GM12865 (cell line): ENCODE results near the gene CD6.
"Not testable (repeated sequence)": the region's sequence is repeated elsewhere in the genome, so short reads cannot be mapped to it uniquely, and the experiment has no call there.

Source experiments
- DNase-seq: peaks from one replicate; pipeline ENCODE4 v3.0.0; 2010; ENCODE audit warnings: low read depth
- H3K4me3 ChIP-seq: 2 replicates; pipeline ENCODE4 v1.5.1; 2011; ENCODE audit warnings: mild to moderate bottlenecking, low read depth, low read length, control low read depth
- TF ChIP-seq, protein P1 (sequence below): IDR thresholded peaks from 2 replicates; pipeline ENCODE4 v1.5.1; 2011; ENCODE audit warnings: low read length, control low read depth, low read depth, inconsistent platforms; ENCODE audit not compliant: insufficient read depth; ENCODE audit errors: missing control alignments

Gene CD6

DNA sequence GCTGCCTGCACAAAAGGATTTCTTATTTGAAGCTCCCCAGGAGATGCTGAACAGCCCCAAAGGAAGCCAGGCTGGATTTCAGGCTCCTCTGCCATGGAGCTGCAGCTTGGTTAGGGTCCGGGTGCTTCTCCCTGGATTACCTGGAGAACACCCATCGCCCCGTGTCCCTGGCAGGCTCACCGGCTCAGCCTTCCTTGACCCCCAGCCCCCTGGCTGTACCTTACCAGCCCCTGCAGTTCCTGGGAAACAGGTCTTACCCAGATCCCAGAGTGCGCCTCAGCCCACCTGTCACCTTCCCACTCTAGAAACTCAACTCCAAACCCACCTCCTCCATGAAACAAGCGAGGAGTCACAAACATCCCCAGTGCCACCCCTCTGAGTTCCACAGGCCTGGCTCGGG lies 85.5 kb downstream of the CD6 start:
- TF ChIP-seq, protein P1, sequence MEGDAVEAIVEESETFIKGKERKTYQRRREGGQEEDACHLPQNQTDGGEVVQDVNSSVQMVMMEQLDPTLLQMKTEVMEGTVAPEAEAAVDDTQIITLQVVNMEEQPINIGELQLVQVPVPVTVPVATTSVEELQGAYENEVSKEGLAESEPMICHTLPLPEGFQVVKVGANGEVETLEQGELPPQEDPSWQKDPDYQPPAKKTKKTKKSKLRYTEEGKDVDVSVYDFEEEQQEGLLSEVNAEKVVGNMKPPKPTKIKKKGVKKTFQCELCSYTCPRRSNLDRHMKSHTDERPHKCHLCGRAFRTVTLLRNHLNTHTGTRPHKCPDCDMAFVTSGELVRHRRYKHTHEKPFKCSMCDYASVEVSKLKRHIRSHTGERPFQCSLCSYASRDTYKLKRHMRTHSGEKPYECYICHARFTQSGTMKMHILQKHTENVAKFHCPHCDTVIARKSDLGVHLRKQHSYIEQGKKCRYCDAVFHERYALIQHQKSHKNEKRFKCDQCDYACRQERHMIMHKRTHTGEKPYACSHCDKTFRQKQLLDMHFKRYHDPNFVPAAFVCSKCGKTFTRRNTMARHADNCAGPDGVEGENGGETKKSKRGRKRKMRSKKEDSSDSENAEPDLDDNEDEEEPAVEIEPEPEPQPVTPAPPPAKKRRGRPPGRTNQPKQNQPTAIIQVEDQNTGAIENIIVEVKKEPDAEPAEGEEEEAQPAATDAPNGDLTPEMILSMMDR: no peak
- no peak overlapping the region for H3K4me3 ChIP-seq
- DNase-seq: no peak

DNA sequence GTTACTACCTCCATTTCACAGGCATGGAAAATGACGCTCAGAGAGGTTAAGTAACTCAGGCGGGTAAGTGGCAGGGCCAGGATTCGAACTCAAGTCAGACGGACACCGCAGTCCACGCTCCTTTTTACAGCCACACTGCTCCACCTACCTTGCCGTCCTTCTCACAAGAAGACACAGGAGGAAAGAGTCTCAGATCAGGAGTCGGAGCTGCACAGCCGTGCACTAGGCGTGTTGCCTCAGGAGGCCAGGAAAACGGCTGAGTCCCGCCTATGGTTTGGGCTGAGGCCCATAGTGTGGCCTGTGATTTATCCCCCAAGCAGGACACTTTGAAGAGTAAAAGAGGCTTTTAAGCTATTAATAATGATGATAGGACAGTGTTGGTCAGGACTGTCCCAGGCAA lies 86.1 kb downstream of the CD6 start:
- H3K4me3 ChIP-seq: no peak overlapping the region
- TF ChIP-seq, protein P1: no peak
- no peak for DNase-seq

DNA sequence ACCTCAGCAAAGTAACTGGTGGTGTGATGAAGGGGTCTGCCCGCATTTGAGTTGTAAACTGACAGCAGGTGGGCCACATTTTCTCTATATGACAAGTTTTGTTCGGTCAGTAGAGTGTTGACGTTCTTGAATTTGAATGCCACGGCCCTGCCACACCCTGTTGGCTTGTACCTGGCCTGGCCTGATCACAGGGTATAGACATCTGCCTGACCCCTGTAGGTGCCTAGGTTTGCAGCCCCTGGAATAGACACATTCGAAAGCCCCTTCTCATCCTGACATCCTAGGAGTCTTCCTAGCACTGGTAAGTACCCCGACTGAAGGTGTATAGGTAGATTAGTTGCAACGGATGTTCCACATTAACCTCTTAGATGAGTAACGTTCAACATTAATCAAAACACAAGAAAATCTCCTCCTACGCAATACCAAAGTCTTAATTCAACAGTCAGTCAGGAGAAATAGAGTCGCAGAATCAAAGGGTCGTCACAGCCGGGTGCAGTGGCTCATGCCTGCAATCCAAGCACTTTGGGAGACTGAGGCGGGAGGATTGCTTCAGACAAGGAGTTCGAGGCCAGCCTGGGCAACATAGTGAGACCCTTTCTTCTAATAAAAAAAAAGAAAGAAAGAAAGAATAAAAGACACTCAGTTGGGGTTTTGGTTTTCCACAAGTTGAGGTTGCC lies 87.2 kb downstream of the CD6 start:
- DNase-seq: no peak
- no peak overlapping the region for H3K4me3 ChIP-seq
- TF ChIP-seq, protein P1: no peak

DNA sequence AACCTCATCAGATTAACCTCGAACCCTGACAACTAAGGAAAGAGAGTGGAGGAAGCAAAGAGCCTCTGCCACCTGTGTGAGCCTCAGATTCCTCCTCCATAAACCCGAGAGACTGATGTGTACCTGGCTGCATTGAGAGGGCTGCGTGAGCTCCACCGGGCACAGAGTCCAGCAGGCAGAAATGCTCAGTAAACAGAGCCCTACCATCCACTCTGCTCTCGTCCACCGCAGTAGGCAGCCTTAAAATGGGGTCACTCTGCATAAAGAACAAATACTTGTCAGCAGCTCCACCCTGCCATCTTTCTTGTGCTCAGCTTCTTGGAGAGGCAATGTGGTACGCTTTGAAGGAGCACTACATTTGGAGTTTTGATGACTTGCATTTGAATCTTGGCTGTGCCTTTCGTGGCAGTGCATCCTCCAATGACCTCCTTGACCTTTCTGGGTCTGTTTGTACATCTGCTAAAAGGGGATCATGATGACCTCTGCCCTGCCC lies 87.8 kb downstream of the CD6 start:
- TF ChIP-seq, protein P1: no peak
- no peak for DNase-seq

DNA sequence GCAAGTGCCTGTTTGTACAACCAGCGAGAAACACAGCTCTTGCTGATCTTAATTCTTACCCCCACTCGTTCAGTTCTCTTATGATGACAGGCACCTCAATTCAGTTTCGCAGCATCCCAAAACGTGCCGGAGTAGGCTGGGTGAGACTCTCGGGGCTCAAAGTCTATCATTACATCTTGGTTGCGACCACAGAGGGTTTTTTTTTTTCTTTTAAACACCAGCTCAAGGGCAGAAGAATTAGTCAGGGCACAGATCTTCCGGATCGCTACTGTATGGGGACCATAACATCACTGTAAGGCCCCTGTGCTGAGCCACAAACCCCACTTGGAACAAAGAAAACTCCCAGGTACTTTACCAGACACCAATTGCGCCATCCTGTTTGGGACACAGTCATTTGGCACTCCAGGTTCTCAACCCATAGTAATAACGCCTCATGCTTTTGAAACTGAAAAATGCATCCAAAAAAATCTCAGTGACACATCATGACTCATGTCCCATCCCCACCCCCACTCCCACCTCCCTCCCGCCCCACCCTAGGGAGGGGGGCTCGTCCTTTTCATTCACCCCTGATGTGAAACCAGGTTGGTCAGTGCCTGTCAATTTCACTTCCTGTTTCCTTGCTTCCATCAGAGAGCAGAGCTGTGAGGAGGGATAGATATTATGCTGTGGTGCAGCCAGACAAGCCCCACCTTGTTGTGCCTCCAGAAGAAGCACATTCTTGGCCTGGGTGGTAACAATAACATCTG lies 89.8 kb downstream of the CD6 start:
- DNase-seq: peak; percentile 96
- TF ChIP-seq, protein P1: no peak
- H3K4me3 ChIP-seq: peak overlapping the region; percentile 40

More for the DNA sequence above, 87.8 kb downstream of the CD6 start:
- no peak overlapping the region for H3K4me3 ChIP-seq

DNA sequence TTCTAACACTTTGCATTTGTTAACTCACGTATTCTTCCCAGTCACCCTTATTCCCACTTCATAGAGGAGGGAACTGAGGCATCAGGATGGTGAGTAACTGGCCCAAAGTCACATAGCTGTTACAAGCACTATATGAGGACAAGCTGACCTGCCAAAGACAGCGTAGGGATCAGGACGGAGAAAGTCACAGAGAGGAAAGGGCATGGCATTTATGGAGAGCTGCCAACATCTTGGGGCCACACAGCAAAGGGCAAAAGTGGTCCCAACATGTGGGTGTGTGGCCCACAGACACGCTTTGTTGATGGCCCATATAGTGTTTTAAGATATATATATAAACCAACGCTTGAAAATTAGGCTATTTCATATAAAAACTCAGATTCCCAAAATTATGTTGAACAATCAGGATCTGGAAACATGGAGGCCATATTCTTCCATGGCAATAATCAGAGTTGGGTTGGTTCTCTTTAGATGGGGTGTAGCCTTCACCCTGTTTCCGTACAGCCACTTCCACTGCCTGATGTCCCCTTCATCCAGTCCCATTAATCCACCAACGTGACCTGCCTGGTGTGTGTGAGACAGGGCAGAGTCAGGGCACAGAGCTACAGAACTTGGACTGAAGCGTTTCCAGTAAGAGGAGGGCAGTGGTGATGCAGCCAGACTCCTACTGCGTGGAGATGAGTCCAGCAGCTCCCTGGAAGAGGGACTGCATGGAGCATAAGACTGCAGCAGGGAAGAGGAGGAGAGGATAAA lies 90.9 kb downstream of the CD6 start:
- TF ChIP-seq, protein P1: no peak
- no peak for DNase-seq
- no peak overlapping the region for H3K4me3 ChIP-seq

DNA sequence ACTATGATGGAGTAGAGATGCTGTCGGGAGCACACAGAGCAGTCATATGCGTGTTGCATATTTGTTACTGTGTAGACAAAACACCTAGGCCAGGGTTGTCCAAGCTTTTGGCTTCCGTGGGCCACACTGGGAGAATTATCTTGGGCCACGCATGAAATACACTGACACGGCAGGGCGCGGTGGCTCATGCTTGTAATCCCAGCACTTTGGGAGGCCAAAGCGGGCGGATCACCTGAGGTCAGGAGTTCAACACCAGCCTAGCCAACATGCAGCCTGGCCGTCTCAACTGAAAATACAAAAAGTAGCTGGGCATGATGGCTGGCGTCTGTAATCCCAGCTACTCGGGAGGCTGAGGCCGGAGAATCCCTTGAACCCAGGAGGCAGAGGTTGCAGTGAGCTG lies 93.8 kb downstream of the CD6 start:
- DNase-seq, H3K4me3 ChIP-seq: not testable (repeated sequence)
